ENCODE results near the gene MPIG6B.
A peak's percentile ranks its signal among the peaks of the same experiment; 100 is the strongest.
"Not testable (repeated sequence)": the region's sequence is repeated elsewhere in the genome, so short reads cannot be mapped to it uniquely, and the experiment has no call there.

Gene MPIG6B

DNA sequence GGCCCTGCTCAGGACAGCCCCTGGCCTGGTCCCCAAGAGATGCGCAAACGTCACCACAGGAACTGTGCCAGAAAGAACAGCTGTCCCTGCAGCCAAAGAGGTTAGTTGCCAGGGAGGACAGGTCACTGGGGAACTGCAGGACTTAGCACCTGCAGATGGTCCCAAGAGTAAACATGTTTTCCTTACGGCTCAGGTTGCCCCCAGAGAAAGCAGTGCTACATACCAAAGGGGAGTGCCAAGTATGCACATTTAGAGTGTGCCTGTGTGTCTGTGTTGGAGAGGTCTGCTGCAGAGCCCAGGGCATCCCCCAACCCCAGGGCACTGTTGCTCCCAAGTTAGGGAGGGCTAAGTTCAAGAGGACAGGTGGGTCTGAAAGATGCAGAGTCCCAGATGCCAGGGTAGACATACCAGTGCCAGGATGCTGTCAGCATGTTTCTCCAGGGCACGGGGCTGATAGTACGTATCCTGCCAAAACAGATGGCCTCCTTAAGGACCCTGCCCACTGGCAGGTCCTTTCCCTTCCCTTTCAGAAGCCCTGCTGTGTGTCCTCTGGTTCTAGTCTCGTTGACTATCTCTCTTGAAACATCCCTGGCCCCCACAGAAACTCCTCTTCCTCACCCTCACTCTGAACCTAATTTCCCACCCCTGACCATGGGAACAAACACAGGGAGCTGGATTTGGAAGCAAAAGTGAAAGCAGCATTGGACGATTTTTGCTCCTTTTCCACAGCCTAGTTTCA lies 21.3 kb upstream of the MPIG6B start:
- DNase-seq (ENCODE audit: low read depth) = no peak

DNA sequence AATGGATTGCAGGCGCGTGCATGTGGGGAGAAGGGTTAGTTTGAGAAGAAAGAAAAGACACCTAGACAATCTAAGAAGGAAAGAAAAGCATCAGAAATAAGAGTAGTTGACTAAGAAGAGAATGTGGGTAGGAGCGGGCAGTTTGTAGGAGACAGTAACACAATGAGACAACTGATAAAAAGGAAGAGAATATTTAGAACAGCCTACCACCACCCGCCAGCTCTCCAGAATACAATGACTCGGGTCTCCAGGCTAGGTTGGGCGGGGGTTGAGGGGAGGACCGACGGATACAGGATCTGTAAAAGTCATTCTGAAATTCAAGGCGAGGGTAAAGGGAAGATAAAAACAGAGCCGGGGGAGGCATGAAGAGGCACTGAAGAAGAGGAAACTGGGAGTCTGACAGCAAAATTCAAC lies 20.8 kb upstream of the MPIG6B start:
- no peak for DNase-seq (ENCODE audit: low read depth)

DNA sequence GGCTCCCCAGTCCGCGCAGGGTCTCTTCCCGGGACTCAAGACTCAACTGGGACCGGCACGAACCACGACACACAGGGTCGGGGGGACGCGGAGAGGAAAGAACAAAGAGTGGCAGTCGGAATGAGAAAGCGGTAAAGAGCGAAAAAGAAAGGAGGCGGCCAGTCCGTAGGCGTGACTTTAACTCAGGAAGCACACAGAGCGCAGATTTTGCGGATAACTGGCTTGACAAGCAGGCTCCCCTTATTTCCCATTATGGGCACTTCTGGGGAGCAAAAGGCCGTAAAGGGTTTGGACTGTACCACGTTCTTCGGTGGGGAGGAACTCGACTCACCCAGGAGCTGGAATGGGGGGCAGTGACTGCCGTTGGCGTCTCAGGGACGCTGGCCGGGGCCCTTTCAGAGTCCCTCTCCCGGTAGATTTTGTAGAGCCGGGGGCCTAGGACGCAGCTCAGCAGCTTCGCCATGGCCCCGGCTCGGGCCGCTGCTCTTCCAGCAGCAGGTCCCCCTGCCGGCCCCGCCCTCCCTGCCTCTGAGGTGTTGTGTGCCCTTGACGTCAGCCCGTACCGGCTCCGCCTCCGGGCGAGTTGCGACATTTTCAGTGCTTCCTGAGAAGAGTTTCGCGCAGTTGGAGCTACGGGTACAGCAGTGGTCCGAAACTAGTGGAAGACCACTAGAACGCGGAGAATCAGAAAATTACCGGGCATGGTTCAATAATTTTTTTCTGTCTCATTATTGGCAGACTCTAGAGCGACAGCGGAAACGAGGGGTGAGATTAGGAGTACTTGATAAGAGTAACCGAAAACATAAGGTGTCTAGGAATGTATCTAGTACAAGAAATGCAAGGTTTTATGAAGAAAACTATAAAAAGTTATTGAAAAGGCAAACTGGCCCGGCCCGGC lies 20.1 kb upstream of the MPIG6B start, which contains the start of gene ABHD16A:
Gene ABHD16A (minus strand): TSS at position 506 of the 898 bp plus-strand sequence. CDS start 43 bp downstream, at position 463.
- DNase-seq (ENCODE audit: low read depth) = peak; percentile 98

DNA sequence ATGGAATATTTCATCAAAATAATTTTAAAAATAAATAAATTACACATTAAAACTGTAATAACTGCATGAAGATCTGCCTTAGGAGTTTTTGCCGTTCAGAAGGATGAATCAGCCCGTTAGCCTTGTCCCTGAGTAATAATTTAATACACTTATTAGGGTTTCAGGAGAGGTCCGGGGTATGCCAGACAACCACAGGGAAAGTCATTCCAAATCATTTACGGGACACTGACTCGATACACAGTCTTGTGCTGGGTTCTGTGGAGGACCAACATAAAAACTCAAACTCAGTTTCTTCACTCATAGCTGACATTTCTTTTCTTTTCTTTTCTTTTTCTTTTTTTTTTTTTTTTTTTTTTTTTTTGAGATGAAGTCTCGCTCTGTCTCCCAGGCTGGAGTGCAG lies 17.2 kb upstream of the MPIG6B start:
- DNase-seq (ENCODE audit: low read depth) = no peak

DNA sequence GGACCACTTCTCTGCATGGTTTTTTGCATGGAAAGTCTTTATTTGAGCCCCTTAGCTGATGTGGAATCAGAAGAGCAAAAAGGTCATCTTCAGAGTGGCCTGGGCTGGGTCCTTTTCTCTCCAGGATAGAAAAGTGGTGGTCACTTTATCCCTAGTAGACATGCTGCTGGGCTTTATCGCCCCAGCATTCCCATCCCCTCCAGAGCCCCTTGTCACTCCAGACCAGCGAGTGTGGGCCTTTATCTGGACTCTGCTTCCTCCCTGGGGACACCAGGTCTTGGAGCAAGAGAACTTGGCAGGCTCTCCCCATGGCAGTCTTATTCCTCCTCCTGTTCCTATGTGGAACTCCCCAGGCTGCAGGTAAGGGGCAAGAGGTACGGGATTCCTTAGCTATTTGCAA lies 16.6 kb upstream of the MPIG6B start, which contains the start of gene LY6G6F:
Gene LY6G6F (plus strand): TSS at position 268 of the 400 bp plus-strand sequence. CDS start 41 bp downstream, at position 309.
- DNase-seq (ENCODE audit: low read depth) = no peak

DNA sequence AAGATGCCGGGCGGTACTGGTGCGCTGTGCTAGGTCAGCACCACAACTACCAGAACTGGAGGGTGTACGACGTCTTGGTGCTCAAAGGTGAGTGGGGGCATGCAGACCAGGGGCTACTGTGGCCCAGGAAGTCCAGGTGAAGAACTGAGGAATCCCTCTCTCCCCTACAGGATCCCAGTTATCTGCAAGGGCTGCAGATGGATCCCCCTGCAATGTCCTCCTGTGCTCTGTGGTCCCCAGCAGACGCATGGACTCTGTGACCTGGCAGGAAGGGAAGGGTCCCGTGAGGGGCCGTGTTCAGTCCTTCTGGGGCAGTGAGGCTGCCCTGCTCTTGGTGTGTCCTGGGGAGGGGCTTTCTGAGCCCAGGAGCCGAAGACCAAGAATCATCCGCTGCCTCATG lies 15.5 kb upstream of the MPIG6B start:
- DNase-seq (ENCODE audit: low read depth) = no peak

DNA sequence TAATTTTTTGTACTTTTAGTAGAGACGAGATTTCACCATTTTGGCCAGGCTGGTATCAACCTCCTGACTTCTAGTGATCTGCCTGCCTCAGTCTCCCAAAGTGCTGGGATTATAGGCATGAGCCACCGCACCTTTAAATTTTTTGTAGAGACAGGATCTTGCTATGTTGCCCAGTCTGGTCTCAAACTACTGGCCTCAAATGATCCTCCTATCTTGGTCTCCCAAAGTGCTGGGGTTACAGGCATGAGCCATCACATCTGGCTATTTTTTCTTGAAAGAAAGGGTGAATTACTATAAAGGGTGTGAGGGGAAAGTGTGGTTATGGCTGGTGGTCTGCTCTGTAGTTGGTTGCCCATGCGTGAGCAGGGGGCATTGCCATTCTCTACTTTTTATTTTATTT lies 14.9 kb upstream of the MPIG6B start:
- no peak for DNase-seq (ENCODE audit: low read depth)

DNA sequence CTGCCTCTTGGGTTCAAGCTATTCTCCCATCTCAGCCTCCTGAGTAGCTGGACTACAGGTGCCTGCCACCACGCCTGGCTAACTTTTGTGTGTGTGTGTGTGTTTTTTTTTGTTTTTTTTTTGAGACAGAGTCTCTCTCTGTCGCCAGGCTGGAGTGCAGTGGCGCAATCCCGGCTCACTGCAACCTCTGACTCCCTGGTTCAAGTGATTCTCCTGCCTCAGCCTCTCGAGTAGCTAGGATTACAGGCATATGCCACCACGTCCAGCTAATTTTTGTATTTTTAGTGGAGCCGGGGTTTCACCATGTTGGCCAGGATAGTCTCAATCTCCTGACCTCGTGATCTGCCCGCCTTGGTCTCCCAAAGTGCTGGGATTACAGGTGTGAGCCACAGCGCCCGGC lies 14.0 kb upstream of the MPIG6B start:
- not testable (repeated sequence) for DNase-seq (ENCODE audit: low read depth)

DNA sequence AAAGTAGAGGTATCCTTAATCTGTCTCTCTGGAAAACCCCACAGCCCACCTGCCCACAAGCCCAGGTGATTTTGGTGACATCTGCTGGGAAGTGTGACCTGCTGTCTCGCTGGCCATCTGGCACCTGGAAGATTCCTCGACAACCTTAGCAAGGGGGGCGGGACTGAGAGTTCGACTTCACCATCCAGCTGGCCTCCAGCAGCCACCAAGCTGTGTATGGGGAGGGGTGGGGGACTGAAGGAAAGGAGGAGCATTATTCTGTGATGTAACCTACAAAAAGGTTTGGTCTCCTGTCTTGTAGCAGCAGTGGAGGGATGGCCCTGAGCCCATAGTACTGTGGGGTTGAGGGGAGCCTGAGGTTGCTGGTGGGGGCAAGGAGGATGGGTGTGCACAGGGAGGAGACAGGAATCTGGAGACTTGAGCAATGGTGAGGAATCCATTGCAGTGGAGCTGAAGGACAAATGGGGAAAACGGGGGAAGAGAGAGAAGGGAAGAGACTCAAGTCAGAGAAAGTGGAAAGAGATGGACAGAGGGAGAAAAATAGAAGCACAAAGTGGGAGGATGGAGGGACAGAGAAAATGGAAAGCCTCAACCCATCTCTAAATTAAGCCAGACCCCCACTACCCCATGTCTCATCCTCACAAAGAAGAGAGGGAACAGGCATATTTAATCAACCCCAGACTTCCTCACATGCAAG lies 12.5 kb upstream of the MPIG6B start:
- DNase-seq (ENCODE audit: low read depth) = no peak

DNA sequence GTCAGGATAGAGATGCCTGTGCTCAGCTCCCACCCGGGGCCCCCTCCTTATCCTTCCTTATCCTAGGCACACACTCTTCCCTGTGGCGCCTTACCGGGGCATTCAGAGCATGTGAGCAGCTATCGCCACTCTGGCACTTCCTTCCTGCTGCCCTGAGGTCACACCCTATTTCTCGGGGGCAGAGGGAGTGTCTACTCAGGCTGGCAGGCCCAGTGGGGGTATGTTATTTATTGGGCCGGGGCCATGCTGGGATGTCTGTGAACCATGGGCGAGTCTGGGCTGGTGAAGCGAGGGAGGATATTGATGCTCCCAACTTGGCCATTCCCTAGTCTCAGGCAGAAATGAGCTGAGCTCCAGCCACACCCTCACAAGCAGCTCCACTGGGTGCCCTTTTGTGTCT lies 11.9 kb upstream of the MPIG6B start:
- DNase-seq (ENCODE audit: low read depth) = no peak

DNA sequence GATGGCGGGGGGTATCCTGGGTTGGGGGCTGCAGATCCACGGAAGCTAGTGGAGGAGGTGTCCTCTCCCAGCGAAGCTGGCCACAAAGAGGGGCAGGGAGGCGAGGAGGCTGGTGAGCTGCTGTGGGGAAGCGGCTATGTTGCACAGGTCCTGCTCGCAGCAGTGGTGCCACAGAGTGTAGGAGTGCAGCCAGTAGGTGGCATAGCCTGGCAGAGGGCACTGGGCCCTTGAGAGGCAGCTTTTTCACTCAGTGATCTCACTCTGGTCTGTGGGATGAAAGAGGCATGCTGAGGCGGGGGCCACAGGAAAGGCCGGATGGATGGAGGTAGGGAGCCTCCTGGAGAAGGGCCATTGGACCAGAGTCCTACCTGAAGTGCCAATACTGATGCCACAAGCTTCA lies 10.9 kb upstream of the MPIG6B start:
- no peak for DNase-seq (ENCODE audit: low read depth)

DNA sequence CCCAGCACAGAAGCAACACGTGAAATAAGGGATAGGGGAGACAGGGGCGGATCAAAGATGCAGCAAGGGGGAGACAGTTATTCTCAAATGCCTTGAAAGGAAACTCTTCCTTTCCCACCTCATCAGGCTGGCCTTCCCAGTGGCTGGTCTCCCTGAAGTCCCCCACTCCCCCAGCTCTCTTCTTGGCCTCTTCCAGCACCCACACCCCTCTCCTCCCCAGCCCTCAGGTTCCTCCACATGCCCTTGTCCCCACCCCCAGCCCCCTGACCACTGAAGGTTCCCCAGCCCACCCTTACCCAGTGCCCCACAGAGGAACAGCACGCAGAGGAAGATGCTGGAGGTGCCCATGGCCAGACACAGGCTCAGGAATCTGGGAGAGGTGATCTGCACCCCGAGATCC lies 9.7 kb upstream of the MPIG6B start:
- DNase-seq (ENCODE audit: low read depth) = no peak

DNA sequence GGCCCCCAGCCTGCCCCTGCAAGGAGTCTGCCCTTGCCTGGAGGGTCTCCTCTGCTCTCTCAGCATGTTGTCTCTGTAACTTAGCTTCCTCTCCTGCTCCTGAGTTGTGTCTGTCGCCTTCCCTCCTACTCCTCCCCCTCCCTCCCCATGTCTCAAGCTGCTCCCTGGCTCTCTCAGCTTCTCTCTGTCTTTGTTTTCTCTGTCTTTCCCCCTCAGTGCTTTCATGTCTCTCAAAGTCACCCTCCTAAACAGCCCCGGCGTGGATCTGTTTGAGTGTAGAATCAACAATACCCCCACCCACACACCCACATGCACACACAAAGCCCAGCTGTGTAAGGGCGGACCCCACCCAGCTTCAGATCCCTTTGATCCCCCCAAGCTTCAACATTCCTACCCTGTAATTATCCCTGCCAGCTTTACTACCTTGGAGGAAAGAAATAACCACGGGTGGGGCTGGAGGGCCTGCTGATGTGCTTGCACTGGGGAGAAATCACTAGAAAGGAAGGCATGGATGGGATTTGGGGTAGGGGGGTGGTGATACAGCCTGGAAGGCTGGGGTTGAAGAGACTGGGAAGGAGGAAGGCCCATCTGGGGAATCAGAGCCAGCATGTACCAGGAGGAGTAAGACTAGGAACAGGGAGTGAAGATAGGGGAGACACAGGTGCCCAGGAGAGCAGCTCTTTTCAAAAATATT lies 9.0 kb upstream of the MPIG6B start:
- no peak for DNase-seq (ENCODE audit: low read depth)

DNA sequence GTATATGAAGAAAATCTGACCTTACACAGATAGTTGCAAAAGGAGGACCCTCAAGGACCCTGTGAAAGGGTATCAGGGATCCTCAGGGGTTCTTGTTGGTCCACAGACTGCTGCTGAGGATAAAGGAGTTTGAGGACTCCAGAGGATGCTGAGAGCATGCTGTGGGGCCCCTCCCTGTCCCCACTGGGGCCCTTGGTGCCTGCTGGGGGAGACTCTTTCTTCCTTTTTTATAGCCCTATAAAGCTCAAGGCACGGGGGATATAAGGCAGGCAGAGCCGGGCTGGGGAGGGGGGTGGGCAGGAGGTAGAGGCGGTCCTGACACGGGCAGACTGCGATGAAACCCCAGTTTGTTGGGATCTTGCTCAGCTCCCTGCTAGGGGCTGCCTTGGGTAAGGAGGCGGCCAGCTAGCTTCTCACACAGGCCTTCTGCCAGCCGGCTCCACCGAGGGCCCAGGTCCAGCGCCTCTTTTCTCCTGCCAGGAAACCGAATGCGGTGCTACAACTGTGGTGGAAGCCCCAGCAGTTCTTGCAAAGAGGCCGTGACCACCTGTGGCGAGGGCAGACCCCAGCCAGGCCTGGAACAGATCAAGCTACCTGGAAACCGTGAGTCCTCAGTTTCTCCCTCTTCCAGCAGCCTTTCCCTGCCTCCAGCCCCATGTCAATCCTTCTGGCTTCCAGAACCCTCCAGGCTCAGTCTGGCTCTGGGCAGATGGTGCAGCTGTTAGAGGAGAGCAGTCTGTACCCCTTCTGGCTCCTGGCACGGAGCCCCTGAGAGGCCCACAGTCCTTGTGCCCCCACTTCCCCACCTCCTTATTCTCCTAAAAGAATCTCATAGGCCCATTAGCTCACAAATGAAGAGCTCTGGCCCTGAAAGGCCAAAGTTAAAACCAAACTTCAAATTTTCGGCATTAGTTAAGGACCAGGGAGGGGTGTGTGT lies 7.9 kb upstream of the MPIG6B start, which contains the start of gene LY6G6D:
Gene LY6G6D (plus strand): TSS at position 327 of the 937 bp plus-strand sequence. CDS start 8 bp downstream, at position 335.
- DNase-seq (ENCODE audit: low read depth) = no peak

DNA sequence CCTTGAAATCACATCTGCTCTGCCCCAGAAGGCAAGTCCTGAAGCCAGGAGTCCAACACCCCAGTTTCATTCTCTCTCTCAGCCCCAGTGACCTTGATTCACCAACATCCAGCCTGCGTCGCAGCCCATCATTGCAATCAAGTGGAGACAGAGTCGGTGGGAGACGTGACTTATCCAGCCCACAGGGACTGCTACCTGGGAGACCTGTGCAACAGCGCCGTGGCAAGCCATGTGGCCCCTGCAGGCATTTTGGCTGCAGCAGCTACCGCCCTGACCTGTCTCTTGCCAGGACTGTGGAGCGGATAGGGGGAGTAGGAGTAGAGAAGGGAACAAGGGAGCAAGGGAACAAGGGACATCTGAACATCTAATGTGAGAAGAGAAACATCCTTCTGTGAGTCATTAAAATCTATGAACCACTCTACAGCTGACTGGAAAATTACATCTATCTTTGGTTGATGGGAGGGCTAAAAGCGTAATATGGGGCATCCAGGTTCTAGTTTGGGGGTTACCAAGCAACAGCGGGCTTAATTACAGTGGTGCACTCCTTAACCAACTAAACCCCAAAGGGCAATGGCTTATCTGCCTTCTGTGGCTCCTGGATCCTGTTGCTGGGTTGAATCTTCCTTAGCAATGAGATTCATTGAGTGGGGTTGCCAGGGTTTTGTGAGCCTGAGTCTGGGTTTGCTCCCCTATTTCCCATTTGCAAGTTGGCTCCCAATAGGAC lies 5.5 kb upstream of the MPIG6B start:
- no peak for DNase-seq (ENCODE audit: low read depth)

DNA sequence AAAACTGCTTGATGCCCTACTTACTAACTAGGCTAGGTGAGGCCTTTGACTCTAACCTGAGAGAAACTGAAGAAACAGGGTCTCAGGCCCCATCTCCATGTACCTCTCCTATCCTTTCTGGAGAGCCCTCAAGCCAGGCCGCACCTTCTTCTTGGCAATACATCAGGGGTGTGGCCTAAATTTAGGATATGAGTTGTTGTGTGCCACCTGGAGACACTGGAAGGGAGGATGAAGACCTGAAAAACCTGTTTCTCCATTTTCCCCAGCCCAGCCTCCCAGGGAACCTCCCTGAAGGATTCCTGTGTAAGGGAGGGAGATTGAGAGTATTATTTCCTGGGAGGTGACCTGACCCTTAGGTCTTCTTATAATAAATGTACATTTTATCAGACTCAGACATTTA lies 4.9 kb upstream of the MPIG6B start:
- no peak for DNase-seq (ENCODE audit: low read depth)

DNA sequence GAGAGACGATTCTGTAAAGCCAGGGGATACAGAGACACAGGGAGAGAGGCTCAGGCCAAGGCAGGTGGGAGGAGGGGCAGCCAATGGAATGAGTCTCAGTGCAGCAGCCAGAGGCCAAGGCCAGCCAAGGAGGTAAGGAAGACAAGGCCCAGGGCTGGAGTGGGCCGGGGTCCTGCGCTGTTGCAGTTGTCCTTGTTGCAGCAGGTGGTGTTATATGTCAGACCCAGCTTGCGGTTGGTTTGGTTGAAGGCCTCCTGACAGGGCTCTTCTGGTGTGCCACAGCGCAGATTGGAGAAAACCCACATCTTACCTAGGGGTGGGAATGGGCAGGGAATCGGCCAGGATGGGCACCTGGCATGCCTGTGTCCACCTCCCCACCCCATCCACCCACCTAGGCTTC lies 4.2 kb upstream of the MPIG6B start:
- no peak for DNase-seq (ENCODE audit: low read depth)

DNA sequence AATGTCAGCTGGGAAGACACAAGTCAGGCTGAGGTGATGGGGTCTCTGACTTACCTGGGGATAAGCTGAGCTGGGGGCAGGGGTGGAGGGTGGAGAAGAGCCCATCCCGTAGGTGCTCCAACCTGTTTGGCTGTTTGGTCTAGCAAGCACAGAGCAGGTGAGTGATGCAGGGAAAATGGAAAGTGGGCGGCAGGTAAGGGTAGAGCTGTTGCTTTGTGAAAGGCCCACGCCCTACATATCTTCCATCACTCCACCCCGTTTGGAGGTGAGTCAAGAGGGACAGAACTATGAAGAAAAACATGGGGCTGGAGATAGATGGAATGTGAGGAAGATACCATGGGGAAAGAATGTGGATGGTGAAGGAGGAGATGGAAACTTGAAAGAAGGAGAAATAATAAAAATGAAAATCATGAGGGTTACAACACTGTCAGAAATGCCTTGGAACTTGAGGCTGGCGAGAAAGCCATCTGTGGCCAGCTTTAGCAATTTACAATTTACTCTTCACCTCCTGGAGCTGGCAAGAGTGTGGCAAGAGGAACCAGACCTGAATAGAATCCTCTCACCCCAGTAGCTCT lies 2.9 kb upstream of the MPIG6B start:
- no peak for DNase-seq (ENCODE audit: low read depth)

DNA sequence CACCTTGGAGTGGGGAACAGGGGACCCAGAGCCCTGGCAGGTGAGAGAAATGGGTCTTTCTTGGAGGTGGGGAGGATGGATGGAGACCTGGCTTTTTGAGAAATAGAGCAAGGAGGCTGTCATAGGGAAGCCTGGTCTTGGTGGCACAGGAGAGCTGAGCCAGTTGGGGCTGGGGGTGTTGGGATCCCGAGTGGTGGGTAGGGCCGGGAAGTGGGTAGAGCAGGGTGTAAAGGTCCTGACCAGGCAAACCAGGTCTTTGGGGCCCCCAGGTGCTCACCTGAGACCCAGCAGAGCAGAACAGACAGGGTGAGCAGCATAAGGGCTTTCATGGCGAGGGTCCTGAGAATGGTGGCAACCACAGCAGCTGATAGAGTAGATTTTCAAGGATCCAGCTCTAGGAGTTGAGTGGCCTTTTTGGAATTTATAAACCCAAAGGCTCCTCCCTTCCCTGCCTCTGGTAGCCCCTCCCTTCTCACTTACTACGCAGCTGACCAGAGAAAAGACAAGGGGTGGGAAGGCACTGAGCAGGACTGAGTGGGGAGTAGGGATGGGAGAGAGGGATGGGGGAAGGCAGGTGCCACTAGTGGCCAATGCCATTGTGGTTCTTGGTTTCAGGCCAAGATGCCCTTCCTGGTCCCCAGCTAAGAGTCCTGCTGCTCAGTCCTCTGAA lies 1.7 kb upstream of the MPIG6B start, which contains the start of gene LY6G6C:
Gene LY6G6C (minus strand): TSS at position 396 of the 670 bp plus-strand sequence. CDS start 67 bp downstream, at position 329.
- no peak for DNase-seq (ENCODE audit: low read depth)
